ENCODE results near the gene HPSE.

The HPSE gene

GRCh38 chr4:83361416-83362103 is 26.9 kb upstream of the HPSE start:
- DNase-seq, result no peak
- Histone ChIP-seq H3K4me1 (no peaks in the 10 kb centered on the region), H3K9me3 (no peaks in the 10 kb centered on the region), H3K4me3 (ENCODE audit: low read depth, low read length) (no peak overlapping the region), H3K36me3 (no peaks in the 10 kb centered on the region), H3K27me3 (no peaks in the 10 kb centered on the region)
- TF ChIP-seq CTCF (IDR thresholded peaks at IDR 0.05; ENCODE audit: low read depth, low read length), result no peak

- no peak overlapping the region for H3K4me3 ChIP-seq (ENCODE audit: low read depth, low read length)
- DNase-seq, result no peak
- no peaks in the 10 kb centered on the region for H3K36me3 ChIP-seq
- no peaks in the 10 kb centered on the region for H3K4me1 ChIP-seq
- no peaks in the 10 kb centered on the region for H3K27me3 ChIP-seq
- no peaks in the 10 kb centered on the region for H3K9me3 ChIP-seq
- no peak for TF ChIP-seq CTCF (IDR thresholded peaks at IDR 0.05; ENCODE audit: low read depth, low read length)
Observed at GRCh38 chr4:83360018-83360417, 25.4 kb upstream of the HPSE start.

GRCh38 chr4:83358410-83358809 is 23.8 kb upstream of the HPSE start:
- Histone ChIP-seq H3K9me3 (no peaks in the 10 kb centered on the region), H3K36me3 (no peaks in the 10 kb centered on the region), H3K4me3 (ENCODE audit: low read depth, low read length) (no peak overlapping the region), H3K4me1 (no peaks in the 10 kb centered on the region), H3K27me3 (no peaks in the 10 kb centered on the region)
- no peak for DNase-seq
- no peak for TF ChIP-seq CTCF (IDR thresholded peaks at IDR 0.05; ENCODE audit: low read depth, low read length)

- no peak overlapping the region for H3K4me3 ChIP-seq (ENCODE audit: low read depth, low read length)
- TF ChIP-seq CTCF (IDR thresholded peaks at IDR 0.05; ENCODE audit: low read depth, low read length), result no peak
- no peaks in the 10 kb centered on the region for H3K9me3 ChIP-seq
- no peaks in the 10 kb centered on the region for H3K27me3 ChIP-seq
- no peaks in the 10 kb centered on the region for H3K36me3 ChIP-seq
- DNase-seq, result no peak
- H3K4me1 ChIP-seq, result no peaks in the 10 kb centered on the region
Observed at GRCh38 chr4:83356899-83357661, 22.4 kb upstream of the HPSE start.

GRCh38 chr4:83353516-83353915 is 18.9 kb upstream of the HPSE start:
- no peak overlapping the region for H3K4me3 ChIP-seq (ENCODE audit: low read depth, low read length)
- no peak for DNase-seq
- H3K9me3 ChIP-seq, result no peaks in the 10 kb centered on the region

More at GRCh38 chr4:83353516-83353915, 18.9 kb upstream of the HPSE start:
- Histone ChIP-seq H3K4me1 (no peaks in the 10 kb centered on the region), H3K36me3 (no peaks in the 10 kb centered on the region), H3K27me3 (no peaks in the 10 kb centered on the region; the same call in 1 of the 2 replicates)
- TF ChIP-seq CTCF (IDR thresholded peaks at IDR 0.05; ENCODE audit: low read depth, low read length), result no peak

Measured in BE2C (cell line).